SK-N-SH treated with all-trans-retinoic acid at 6 μM for 48 hours (cell line): ENCODE results near the gene ASPDH.

Experiments used
- ARNTL ChIP-seq: fragments of 450-650 bp; formaldehyde crosslinking; IDR thresholded peaks from 2 replicates; pipeline ENCODE4 v1.5.0; 2020; ENCODE audit warnings: low read depth, mild to moderate bottlenecking, moderate library complexity, borderline replicate concordance
- CSDC2 ChIP-seq: fragments of 250-450 bp; sonication (Bioruptor Pico); IDR thresholded peaks from 2 replicates; pipeline ENCODE4 v1.5.0; 2020; ENCODE audit warnings: mild to moderate bottlenecking, moderate library complexity
- GLIS3 ChIP-seq: fragments of 250-450 bp; sonication (Bioruptor Pico); IDR thresholded peaks from 2 replicates; pipeline ENCODE4 v1.5.0; 2020; ENCODE audit warnings: mild to moderate bottlenecking, moderate library complexity
- ISL1 ChIP-seq: fragments of 250-450 bp; sonication (Bioruptor Pico); IDR thresholded peaks from 2 replicates; pipeline ENCODE4 v2.1.2; 2022; ENCODE audit warnings: mild to moderate bottlenecking, moderate library complexity
- OSR1 ChIP-seq: fragments of 250-450 bp; sonication (Bioruptor Pico); IDR thresholded peaks from 2 replicates; pipeline ENCODE4 v1.8.0; 2022; ENCODE audit warnings: moderate library complexity, mild to moderate bottlenecking, inconsistent platforms
- PPARA ChIP-seq: fragments of 250-450 bp; sonication (Bioruptor Pico); IDR thresholded peaks from 2 replicates; pipeline ENCODE4 v1.5.0; 2020; ENCODE audit warnings: mild to moderate bottlenecking, borderline replicate concordance
- RARB ChIP-seq: fragments of 250-450 bp; sonication (Bioruptor Pico); IDR thresholded peaks from 2 replicates; pipeline ENCODE4 v1.8.0; 2021; ENCODE audit warnings: mild to moderate bottlenecking, moderate library complexity
- TCF4 ChIP-seq: fragments of 250-450 bp; sonication (Bioruptor Pico); IDR thresholded peaks from 2 replicates; pipeline ENCODE4 v1.8.0; 2021; ENCODE audit warnings: mild to moderate bottlenecking, moderate library complexity, borderline replicate concordance
- ZC3H10 ChIP-seq: fragments of 250-450 bp; sonication (Bioruptor Pico); IDR thresholded peaks from 2 replicates; pipeline ENCODE4 v1.5.1; 2021; ENCODE audit warnings: mild to moderate bottlenecking, moderate library complexity
- ZFP30 ChIP-seq: fragments of 450-650 bp; formaldehyde crosslinking; IDR thresholded peaks from 2 replicates; pipeline ENCODE4 v1.5.0; 2022; ENCODE audit warnings: mild to moderate bottlenecking, moderate library complexity
- ZNF8 ChIP-seq: fragments of 450-650 bp; formaldehyde crosslinking; IDR thresholded peaks from 2 replicates; pipeline ENCODE4 v1.5.0; 2020; ENCODE audit warnings: mild to moderate bottlenecking, moderate library complexity
- TF ChIP-seq, protein P1 (sequence below): fragments of 250-450 bp; sonication (Bioruptor Pico); IDR thresholded peaks from 2 replicates; pipeline ENCODE4 v1.8.0; 2020; ENCODE audit warnings: mild to moderate bottlenecking, moderate library complexity, borderline replicate concordance
- TF ChIP-seq, protein P2 (sequence below): fragments of 250-450 bp; sonication (Bioruptor Pico); IDR thresholded peaks from 2 replicates; pipeline ENCODE4 v1.5.1; 2021; ENCODE audit warnings: mild to moderate bottlenecking, moderate library complexity
- TF ChIP-seq, protein P3 (sequence below): fragments of 250-450 bp; sonication (Bioruptor Pico); IDR thresholded peaks from 2 replicates; pipeline ENCODE4 v1.5.1; 2020; ENCODE audit warnings: low read depth, mild to moderate bottlenecking, moderate library complexity

DNA sequence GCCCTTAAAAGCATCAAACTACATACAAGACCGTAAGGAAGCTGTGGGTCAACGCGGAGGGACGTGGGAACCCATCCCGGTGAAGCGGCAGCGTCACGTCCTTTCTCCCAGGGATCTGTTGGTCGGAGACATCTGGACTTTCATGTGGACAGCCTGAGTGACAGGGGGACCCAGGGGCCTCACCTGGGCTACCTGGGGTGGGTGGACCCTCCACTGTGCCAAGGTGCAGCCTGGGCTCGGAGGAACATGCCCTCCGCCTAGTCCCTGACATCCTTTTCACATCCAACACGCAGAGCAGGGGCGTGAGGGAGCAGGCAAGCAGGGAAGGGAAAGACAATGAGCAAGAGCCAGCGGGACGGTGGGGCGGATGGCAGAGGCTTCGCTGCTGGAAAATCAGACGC, 23.3 kb downstream of the ASPDH start:
- TF ChIP-seq PPARA (CRISPR knock-in tag) (no peak), ZFP30 (CRISPR knock-in tag) (no peak), RARB (CRISPR knock-in tag) (no peak), CSDC2 (no peak), GLIS3 (CRISPR knock-in tag) (no peak), ARNTL (no peak), ZNF8 (CRISPR knock-in tag) (no peak), TCF4 (CRISPR knock-in tag) (no peak), ZC3H10 (CRISPR knock-in tag) (no peak), ISL1 (CRISPR knock-in tag) (no peak), OSR1 (CRISPR knock-in tag) (no peak)
- TF ChIP-seq, protein P1, sequence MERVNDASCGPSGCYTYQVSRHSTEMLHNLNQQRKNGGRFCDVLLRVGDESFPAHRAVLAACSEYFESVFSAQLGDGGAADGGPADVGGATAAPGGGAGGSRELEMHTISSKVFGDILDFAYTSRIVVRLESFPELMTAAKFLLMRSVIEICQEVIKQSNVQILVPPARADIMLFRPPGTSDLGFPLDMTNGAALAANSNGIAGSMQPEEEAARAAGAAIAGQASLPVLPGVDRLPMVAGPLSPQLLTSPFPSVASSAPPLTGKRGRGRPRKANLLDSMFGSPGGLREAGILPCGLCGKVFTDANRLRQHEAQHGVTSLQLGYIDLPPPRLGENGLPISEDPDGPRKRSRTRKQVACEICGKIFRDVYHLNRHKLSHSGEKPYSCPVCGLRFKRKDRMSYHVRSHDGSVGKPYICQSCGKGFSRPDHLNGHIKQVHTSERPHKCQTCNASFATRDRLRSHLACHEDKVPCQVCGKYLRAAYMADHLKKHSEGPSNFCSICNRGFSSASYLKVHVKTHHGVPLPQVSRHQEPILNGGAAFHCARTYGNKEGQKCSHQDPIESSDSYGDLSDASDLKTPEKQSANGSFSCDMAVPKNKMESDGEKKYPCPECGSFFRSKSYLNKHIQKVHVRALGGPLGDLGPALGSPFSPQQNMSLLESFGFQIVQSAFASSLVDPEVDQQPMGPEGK, result no peak
- TF ChIP-seq, protein P2, sequence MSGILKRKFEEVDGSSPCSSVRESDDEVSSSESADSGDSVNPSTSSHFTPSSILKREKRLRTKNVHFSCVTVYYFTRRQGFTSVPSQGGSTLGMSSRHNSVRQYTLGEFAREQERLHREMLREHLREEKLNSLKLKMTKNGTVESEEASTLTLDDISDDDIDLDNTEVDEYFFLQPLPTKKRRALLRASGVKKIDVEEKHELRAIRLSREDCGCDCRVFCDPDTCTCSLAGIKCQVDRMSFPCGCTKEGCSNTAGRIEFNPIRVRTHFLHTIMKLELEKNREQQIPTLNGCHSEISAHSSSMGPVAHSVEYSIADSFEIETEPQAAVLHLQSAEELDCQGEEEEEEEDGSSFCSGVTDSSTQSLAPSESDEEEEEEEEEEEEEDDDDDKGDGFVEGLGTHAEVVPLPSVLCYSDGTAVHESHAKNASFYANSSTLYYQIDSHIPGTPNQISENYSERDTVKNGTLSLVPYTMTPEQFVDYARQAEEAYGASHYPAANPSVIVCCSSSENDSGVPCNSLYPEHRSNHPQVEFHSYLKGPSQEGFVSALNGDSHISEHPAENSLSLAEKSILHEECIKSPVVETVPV (CRISPR knock-in tag), result no peak
- TF ChIP-seq, protein P3, sequence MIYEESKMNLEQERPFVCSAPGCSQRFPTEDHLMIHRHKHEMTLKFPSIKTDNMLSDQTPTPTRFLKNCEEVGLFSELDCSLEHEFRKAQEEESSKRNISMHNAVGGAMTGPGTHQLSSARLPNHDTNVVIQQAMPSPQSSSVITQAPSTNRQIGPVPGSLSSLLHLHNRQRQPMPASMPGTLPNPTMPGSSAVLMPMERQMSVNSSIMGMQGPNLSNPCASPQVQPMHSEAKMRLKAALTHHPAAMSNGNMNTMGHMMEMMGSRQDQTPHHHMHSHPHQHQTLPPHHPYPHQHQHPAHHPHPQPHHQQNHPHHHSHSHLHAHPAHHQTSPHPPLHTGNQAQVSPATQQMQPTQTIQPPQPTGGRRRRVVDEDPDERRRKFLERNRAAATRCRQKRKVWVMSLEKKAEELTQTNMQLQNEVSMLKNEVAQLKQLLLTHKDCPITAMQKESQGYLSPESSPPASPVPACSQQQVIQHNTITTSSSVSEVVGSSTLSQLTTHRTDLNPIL (CRISPR knock-in tag), result no peak
